Endodermal cell (in vitro differentiated cells): ENCODE measurements around the gene CSN3. TPM values are rescaled to one million over a fixed set of nuclear protein-coding genes. Genes with fewer than 3 reads are reported as not detected.

Experiments used
- DNase-seq: peaks from one replicate; pipeline ENCODE4 v3.0.0-alpha.2; 2017
- H3K27ac ChIP-seq: 2 replicates; pipeline ENCODE4 v1.5.1; 2013; ENCODE audit warnings: mild to moderate bottlenecking, low read depth, low read length, moderate library complexity
- H3K27me3 ChIP-seq: 2 replicates; pipeline ENCODE4 v1.6.1; 2013; ENCODE audit warnings: mild to moderate bottlenecking, low read length, moderate library complexity; ENCODE audit not compliant: insufficient read depth, control insufficient read depth, poor library complexity, severe bottlenecking
- H3K36me3 ChIP-seq: 2 replicates; pipeline ENCODE4 v1.7.0; 2013; ENCODE audit warnings: mild to moderate bottlenecking, low read length, moderate library complexity; ENCODE audit not compliant: control insufficient read depth, insufficient read depth
- H3K4me1 ChIP-seq: one replicate; pipeline ENCODE4 v1.7.0; 2013; ENCODE audit warnings: low read length; ENCODE audit not compliant: control insufficient read depth, insufficient read depth
- H3K4me3 ChIP-seq: 2 replicates; pipeline ENCODE4 v1.5.1; 2013; ENCODE audit warnings: mild to moderate bottlenecking, low read length, moderate library complexity
- H3K9ac ChIP-seq: 2 replicates; pipeline ENCODE4 v1.6.1; 2013; ENCODE audit warnings: mild to moderate bottlenecking, low read length, moderate library complexity; ENCODE audit not compliant: poor library complexity, severe bottlenecking; ENCODE audit errors: extremely low read depth
- H3K9me3 ChIP-seq: 2 replicates; pipeline ENCODE4 v1.6.1; 2013; ENCODE audit warnings: mild to moderate bottlenecking, low read length, moderate library complexity; ENCODE audit not compliant: control insufficient read depth
- H3K27ac Mint-ChIP-seq: 2 replicates; pipeline ENCODE4 v1.8.0; 2020; ENCODE audit warnings: mixed read lengths
- H3K27me3 Mint-ChIP-seq: 2 replicates; pipeline ENCODE4 v1.8.0; 2021; ENCODE audit warnings: mild to moderate bottlenecking, mixed read lengths; ENCODE audit not compliant: insufficient read depth
- H3K36me3 Mint-ChIP-seq: 2 replicates; pipeline ENCODE4 v1.8.0; 2020; ENCODE audit warnings: low read depth, mixed read lengths
- H3K4me1 Mint-ChIP-seq: 2 replicates; pipeline ENCODE4 v1.8.0; 2020; ENCODE audit warnings: mixed read lengths
- H3K4me3 Mint-ChIP-seq: 2 replicates; pipeline ENCODE4 v1.8.0; 2020; ENCODE audit warnings: mild to moderate bottlenecking, moderate library complexity, mixed read lengths
- H3K9me3 Mint-ChIP-seq: 2 replicates; pipeline ENCODE4 v1.8.0; 2020; ENCODE audit warnings: mild to moderate bottlenecking, mixed read lengths
- WGBS, 2 experiments: methylation state at CpG; one replicate each; pipeline versions ENCODE4 v1.1.5 to v1.1.7; 2013; ENCODE audit warnings: missing lambda C conversion rate in 2 of 2, mixed read lengths in 1 of 2; ENCODE audit not compliant: insufficient coverage in 1 of 2, insufficient read length in 1 of 2; 5-methylcytosine and 5-hydroxymethylcytosine counted together
- total RNA-seq, 2 donors: library from RNA; stranded (reverse); fragmentation: NEBNext Ultra II Directional in 1 of 2; extraction: Animal tissue kit (Norgen Biotek cat#: 25700) in 1 of 2; gene quantifications; 2 replicates in 1 of 2; 3 replicates in 1 of 2; pipeline ENCODE4 v1.2.1, GENCODE V29; 2021
- TF ChIP-seq, protein P1 (sequence below): fragments of 200-600 bp; sonication (generic); conservative IDR thresholded peaks from 2 replicates; pipeline ENCODE4 v1.5.0; 2021; ENCODE audit warnings: antibody characterized with exemption, mild to moderate bottlenecking

CSN3 gene
- total RNA-seq, 2 donors from 2014 or later = not detected

GRCh38 chr4:70299643-70300042 lies 57.2 kb downstream of the CSN3 start:
- Mint-ChIP-seq H3K36me3 (no peaks in the 10 kb centered on the region), H3K4me1 (peaks cover 32% of the 10 kb centered on the region), H3K9me3 (no peaks in the 10 kb centered on the region), H3K27ac (no peak overlapping the region), H3K4me3 (no peak overlapping the region), H3K27me3 (peaks cover 6% of the 10 kb centered on the region)
- peaks cover 4% of the 10 kb centered on the region for H3K4me1 ChIP-seq
- H3K27me3 ChIP-seq = no peaks in the 10 kb centered on the region
- no peak overlapping the region for H3K27ac ChIP-seq
- TF ChIP-seq, protein P1, sequence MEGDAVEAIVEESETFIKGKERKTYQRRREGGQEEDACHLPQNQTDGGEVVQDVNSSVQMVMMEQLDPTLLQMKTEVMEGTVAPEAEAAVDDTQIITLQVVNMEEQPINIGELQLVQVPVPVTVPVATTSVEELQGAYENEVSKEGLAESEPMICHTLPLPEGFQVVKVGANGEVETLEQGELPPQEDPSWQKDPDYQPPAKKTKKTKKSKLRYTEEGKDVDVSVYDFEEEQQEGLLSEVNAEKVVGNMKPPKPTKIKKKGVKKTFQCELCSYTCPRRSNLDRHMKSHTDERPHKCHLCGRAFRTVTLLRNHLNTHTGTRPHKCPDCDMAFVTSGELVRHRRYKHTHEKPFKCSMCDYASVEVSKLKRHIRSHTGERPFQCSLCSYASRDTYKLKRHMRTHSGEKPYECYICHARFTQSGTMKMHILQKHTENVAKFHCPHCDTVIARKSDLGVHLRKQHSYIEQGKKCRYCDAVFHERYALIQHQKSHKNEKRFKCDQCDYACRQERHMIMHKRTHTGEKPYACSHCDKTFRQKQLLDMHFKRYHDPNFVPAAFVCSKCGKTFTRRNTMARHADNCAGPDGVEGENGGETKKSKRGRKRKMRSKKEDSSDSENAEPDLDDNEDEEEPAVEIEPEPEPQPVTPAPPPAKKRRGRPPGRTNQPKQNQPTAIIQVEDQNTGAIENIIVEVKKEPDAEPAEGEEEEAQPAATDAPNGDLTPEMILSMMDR = no peak
- no peaks in the 10 kb centered on the region for H3K36me3 ChIP-seq
- no peak overlapping the region for H3K9ac ChIP-seq
- DNase-seq = no peak
- no peaks in the 10 kb centered on the region for H3K9me3 ChIP-seq
- 75 to 94% methylated on average over 1 to 2 of the region's 2 CpGs for WGBS, 2 experiments
- H3K4me3 ChIP-seq = no peak overlapping the region

DNA sequence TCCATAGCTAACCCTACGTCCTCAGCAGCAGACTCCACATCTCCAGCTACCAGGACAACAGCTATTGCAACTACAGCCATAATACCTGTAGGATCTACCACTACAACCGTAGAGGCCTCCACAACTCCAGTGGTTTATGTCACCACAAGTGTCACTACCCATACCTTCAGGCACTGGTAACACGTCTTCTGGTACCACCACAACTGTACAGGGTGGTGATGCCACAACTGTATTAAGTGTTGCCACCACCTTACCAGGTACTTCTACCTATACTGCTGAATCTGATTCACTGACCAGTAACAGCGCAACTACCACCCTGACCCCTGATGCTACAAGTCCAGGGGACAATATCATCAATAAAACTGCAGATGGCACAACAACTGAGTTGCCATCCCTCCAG lies 57.8 kb downstream of the CSN3 start:
- WGBS, 2 experiments = 88 to 100% methylated on average over 1 to 4 of the region's 4 CpGs
- peaks cover 6% of the 10 kb centered on the region for H3K27me3 Mint-ChIP-seq
- Histone ChIP-seq H3K27me3 (no peaks in the 10 kb centered on the region), H3K4me3 (no peak overlapping the region), H3K9ac (no peak overlapping the region), H3K27ac (no peak overlapping the region), H3K4me1 (peaks cover 4% of the 10 kb centered on the region), H3K9me3 (no peaks in the 10 kb centered on the region), H3K36me3 (no peaks in the 10 kb centered on the region)
- H3K9me3 Mint-ChIP-seq = no peaks in the 10 kb centered on the region
- H3K27ac Mint-ChIP-seq = no peak overlapping the region
- TF ChIP-seq, protein P1 = no peak
- DNase-seq = no peak
- peaks cover 37% of the 10 kb centered on the region for H3K4me1 Mint-ChIP-seq
- H3K4me3 Mint-ChIP-seq = no peak overlapping the region
- H3K36me3 Mint-ChIP-seq = no peaks in the 10 kb centered on the region

Other genes starting within 250 kb of the CSN3 start
- gene STATH, start 246.6 kb upstream of the CSN3 start, total RNA-seq = not detected
- not detected for gene HTN3, start 214.1 kb upstream of the CSN3 start, total RNA-seq
- gene HTN1, start 192.2 kb upstream of the CSN3 start, total RNA-seq = not detected
- gene PRR27, start 88.4 kb upstream of the CSN3 start, total RNA-seq = not detected
- not detected for gene ODAM, start 46.9 kb upstream of the CSN3 start, total RNA-seq
- gene FDCSP, start 16.5 kb upstream of the CSN3 start, total RNA-seq = not detected
- 1 to 10 TPM; 2.8 to 6.3 TPM for gene CABS1, start 92.4 kb downstream of the CSN3 start, total RNA-seq
- gene SMR3A, start 118.2 kb downstream of the CSN3 start, total RNA-seq = not detected
- not detected for gene SMR3B, start 140.5 kb downstream of the CSN3 start, total RNA-seq
- gene OPRPN, start 155.3 kb downstream of the CSN3 start, total RNA-seq = not detected
- not detected for gene MUC7, start 229.6 kb downstream of the CSN3 start, total RNA-seq